PC-3 (cell line): ENCODE measurements around the gene NPAT. TPM values are rescaled to one million over a fixed set of nuclear protein-coding genes. Genes with fewer than 3 reads are reported as not detected.

Experiments used
- ATAC-seq: fragments of 200-7000 bp; cut with Tn5 transposase; 2 replicates; pipeline ENCODE4 v1.9.1; 2020; ENCODE audit warnings: mild to moderate bottlenecking, moderate library complexity
- BruUV-seq: library from RNA; stranded (reverse); fragments of 400-500 nt; replicated peaks from 2 replicates; lab custom pipeline; 2021; lab: Mats Ljungman, UMichigan
- CTCF ChIA-PET: fragments of 300-600 bp; sonication (Branson Sonifier 250); formaldehyde crosslinking; loops from one replicate; lab custom pipeline; 2022; ENCODE audit warnings: antibody characterized with exemption; lab: Charles Lee
- POLR2A ChIA-PET: fragments of 300-600 bp; sonication (Branson Sonifier 250); formaldehyde crosslinking; loops from one replicate; lab custom pipeline; 2022; ENCODE audit warnings: antibody characterized with exemption; ENCODE audit not compliant: unreplicated experiment; lab: Charles Lee
- DNase-seq: peaks from one replicate; pipeline ENCODE4 v3.0.0-alpha.2; 2015
- H2AFZ ChIP-seq: fragments of 300-600 bp; sonication (generic); 2 replicates; pipeline ENCODE4 v1.6.0; 2016; ENCODE audit warnings: antibody characterized with exemption, low read length
- H3F3A ChIP-seq: fragments of 300-600 bp; sonication (generic); one replicate; pipeline ENCODE4 v1.6.0; 2017; ENCODE audit warnings: antibody characterized with exemption, low read length, control low read depth, mild to moderate bottlenecking; ENCODE audit not compliant: unreplicated experiment
- H3K27ac ChIP-seq: fragments of 300-600 bp; sonication (generic); 2 replicates; pipeline ENCODE4 v1.5.1; 2016; ENCODE audit warnings: mild to moderate bottlenecking, low read length
- H3K27me3 ChIP-seq: fragments of 300-600 bp; sonication (generic); 2 replicates; pipeline ENCODE4 v1.6.1; 2016; ENCODE audit warnings: low read length, mixed read lengths
- H3K36me3 ChIP-seq: fragments of 300-600 bp; sonication (generic); 2 replicates; pipeline ENCODE4 v1.6.1; 2016; ENCODE audit warnings: low read depth, mixed run types, low read length, mixed read lengths
- H3K4me1 ChIP-seq: fragments of 300-600 bp; sonication (generic); 2 replicates; pipeline ENCODE4 v1.5.1; 2016; ENCODE audit warnings: low read length; ENCODE audit not compliant: insufficient read depth
- H3K4me2 ChIP-seq: fragments of 300-600 bp; sonication (generic); 2 replicates; pipeline ENCODE4 v1.6.0; 2016; ENCODE audit warnings: low read length
- H3K4me3 ChIP-seq: fragments of 300-600 bp; sonication (generic); 2 replicates; pipeline ENCODE4 v1.5.1; 2016; ENCODE audit warnings: mild to moderate bottlenecking, low read length, mixed read lengths
- H3K79me2 ChIP-seq: fragments of 300-600 bp; sonication (generic); 2 replicates; pipeline ENCODE4 v1.6.1; 2017; ENCODE audit warnings: low read length, mixed read lengths
- H3K9ac ChIP-seq: fragments of 300-600 bp; sonication (generic); 2 replicates; pipeline ENCODE4 v1.6.0; 2016; ENCODE audit warnings: mild to moderate bottlenecking, low read length
- H3K9me2 ChIP-seq: fragments of 300-600 bp; sonication (generic); replicated peaks from 2 replicates; pipeline ENCODE4 v1.6.1; 2016; ENCODE audit warnings: mixed run types, low read length, mixed read lengths
- H3K9me3 ChIP-seq: fragments of 300-600 bp; sonication (generic); 2 replicates; pipeline ENCODE4 v1.6.1; 2016; ENCODE audit warnings: low read length, mixed read lengths
- H4K20me1 ChIP-seq: fragments of 300-600 bp; sonication (generic); 2 replicates; pipeline ENCODE4 v1.6.1; 2016; ENCODE audit warnings: low read length, mixed read lengths
- CTCF ChIP-seq: fragments of 300-600 bp; sonication (generic); conservative IDR thresholded peaks from 2 replicates; pipeline ENCODE4 v1.5.1; 2017; ENCODE audit warnings: antibody characterized with exemption, low read depth, mild to moderate bottlenecking, low read length
- EZH2 ChIP-seq: fragments of 300-600 bp; sonication (generic); IDR thresholded peaks from one replicate; pipeline ENCODE4 v1.6.1; 2017; ENCODE audit warnings: antibody characterized with exemption, mild to moderate bottlenecking, low read length; ENCODE audit not compliant: unreplicated experiment
- EZH2phosphoT487 ChIP-seq: fragments of 300-600 bp; sonication (generic); IDR thresholded peaks from 2 replicates; pipeline ENCODE4 v1.6.1; 2018; ENCODE audit warnings: mild to moderate bottlenecking, antibody characterized with exemption, low read length, borderline replicate concordance
- intact Hi-C: fragments of 100-400 bp; cut with micrococcal nuclease; formaldehyde crosslinking; loops from 2 replicates; pipeline ENCODE4 v1.9.0; 2023
- total RNA-seq: library from RNA; depleted of rRNA; stranded (reverse); fragments of >200 nt; gene quantifications from 2 replicates; pipeline ENCODE4 v1.2.3, GENCODE V29; 2014

Gene NPAT
- total RNA-seq, 1 experiment from 2014 or later: 19.6 TPM

DNA sequence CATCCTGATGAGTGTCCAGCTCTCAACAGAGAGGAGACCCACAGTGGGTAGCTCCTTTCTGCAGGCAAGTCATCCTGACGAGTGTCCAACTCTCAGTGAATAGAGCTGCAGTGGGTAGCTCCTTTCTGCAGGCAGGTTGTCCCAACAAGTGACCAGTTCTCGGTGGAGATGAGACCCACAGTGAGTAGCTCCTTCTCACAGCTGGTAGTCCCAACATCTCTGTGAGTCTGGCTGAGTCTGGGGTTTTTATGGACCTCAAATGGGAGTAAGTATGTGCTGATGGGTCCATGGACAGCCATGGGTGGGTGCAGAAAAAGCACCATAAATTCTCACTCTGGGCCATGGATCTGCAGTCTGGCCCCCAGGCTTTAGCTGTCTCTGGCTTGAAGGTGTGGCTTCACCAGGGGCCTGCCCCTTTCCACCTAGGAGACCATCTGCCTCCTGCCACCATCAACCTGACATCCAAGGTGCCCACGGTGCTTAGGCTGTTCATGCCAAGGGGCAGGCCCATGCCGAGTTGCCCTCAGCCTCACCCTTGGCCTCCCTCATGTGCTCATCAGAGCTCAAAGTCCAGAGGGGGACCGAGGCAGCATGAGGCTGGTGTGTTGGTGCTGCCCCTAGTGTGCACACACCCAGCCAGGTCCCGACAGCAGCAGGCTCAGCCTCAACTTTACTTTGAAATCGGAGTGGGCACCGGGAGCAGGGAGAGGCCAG is 15.3 kb downstream of the NPAT start:
- Histone ChIP-seq H3F3A (no peaks in the 10 kb centered on the region), H3K9ac (no peak overlapping the region), H2AFZ (no peak overlapping the region), H4K20me1 (no peaks in the 10 kb centered on the region), H3K27me3 (no peaks in the 10 kb centered on the region), H3K27ac (no peak overlapping the region), H3K9me3 (no peaks in the 10 kb centered on the region), H3K4me3 (no peak overlapping the region), H3K4me1 (no peaks in the 10 kb centered on the region), H3K36me3 (peaks cover 59% of the 10 kb centered on the region), H3K79me2 (peaks cover 31% of the 10 kb centered on the region), H3K4me2 (no peak overlapping the region), H3K9me2 (no peaks in the 10 kb centered on the region)
- BruUV-seq: no TSS peak
- TF ChIP-seq EZH2: no peak
- no peak for TF ChIP-seq EZH2phosphoT487
- no peak for TF ChIP-seq CTCF
- POLR2A ChIA-PET: no interaction called here
- DNase-seq (no peak), ATAC-seq (no peak)
- intact Hi-C loops: no loop called here
- CTCF ChIA-PET: no interaction called here

- no peak for TF ChIP-seq EZH2
- no peak for TF ChIP-seq EZH2phosphoT487
- no peak for TF ChIP-seq CTCF
- peaks cover 28% of the 10 kb centered on the region for H3K79me2 ChIP-seq
These were observed 16.3 kb downstream of the NPAT start for GRCh38 chr11:108206171-108206570.

DNA sequence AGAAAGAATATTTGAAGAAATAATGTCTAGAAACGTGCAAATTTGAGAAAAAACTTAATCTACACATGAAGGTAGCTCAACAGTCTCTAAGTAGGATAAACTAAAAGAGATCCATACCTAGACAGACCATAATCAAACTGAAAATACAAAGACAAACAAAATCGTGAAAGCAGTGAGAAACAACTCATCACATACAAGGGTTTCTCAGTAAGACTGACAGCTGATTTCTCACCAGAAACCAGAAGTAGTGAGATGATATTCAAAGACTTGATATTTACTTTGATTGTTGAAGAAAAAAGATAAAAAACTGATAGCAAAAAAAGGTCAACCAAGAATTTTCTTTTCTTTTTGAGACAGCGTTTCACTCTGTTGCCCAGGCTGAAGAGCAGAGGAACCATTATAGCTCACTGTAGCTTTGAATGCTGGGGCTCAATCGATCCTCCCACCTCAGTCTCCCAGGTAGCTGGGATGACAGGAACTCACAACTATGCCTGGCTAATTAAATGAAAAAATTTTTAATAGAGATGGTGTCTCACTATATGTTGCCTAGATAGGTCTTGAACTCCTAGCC is 17.4 kb downstream of the NPAT start:
- Histone ChIP-seq H3K79me2 (peaks cover 31% of the 10 kb centered on the region), H4K20me1 (no peaks in the 10 kb centered on the region), H3F3A (no peaks in the 10 kb centered on the region), H3K36me3 (peaks cover 52% of the 10 kb centered on the region), H3K4me1 (peaks cover 6% of the 10 kb centered on the region; the same call in 1 of the 2 replicates), H2AFZ (no peak overlapping the region), H3K4me3 (no peak overlapping the region), H3K9me2 (no peaks in the 10 kb centered on the region), H3K9ac (no peak overlapping the region), H3K9me3 (no peaks in the 10 kb centered on the region), H3K27me3 (no peaks in the 10 kb centered on the region), H3K4me2 (no peak overlapping the region), H3K27ac (no peak overlapping the region)
- no peak for DNase-seq
- TF ChIP-seq CTCF: no peak
- no peak for TF ChIP-seq EZH2
- no peak for TF ChIP-seq EZH2phosphoT487
- CTCF ChIA-PET: no interaction called here
- BruUV-seq: no TSS peak
- intact Hi-C loops: no loop called here
- POLR2A ChIA-PET: no interaction called here
- ATAC-seq: no peak

More at GRCh38 chr11:108206171-108206570, 16.3 kb downstream of the NPAT start:
- intact Hi-C loops: no loop called here
- Histone ChIP-seq H2AFZ (no peak overlapping the region), H3K27me3 (no peaks in the 10 kb centered on the region), H3K9me2 (no peaks in the 10 kb centered on the region), H3K4me3 (no peak overlapping the region), H3K4me1 (no peaks in the 10 kb centered on the region), H3K9me3 (no peaks in the 10 kb centered on the region), H3K36me3 (peaks cover 52% of the 10 kb centered on the region), H4K20me1 (no peaks in the 10 kb centered on the region), H3K4me2 (no peak overlapping the region), H3F3A (no peaks in the 10 kb centered on the region), H3K9ac (no peak overlapping the region), H3K27ac (no peak overlapping the region)
- ATAC-seq (no peak), DNase-seq (no peak)
- ChIA-PET CTCF (no interaction called here), POLR2A (no interaction called here)
- no TSS peak for BruUV-seq
